Activated CD4-positive, alpha-beta T cell treated with anti-CD3 and anti-CD28 coated beads, Interleukin-2, amount 50 U/mL, for 24 hours (primary cell): Measurements from ENCODE around the gene RTN1.

ENCODE experiments used
- DNase-seq, 2 donors: peaks; one replicate each; pipeline ENCODE4 v3.0.0-alpha.2; 2020; ENCODE audit warnings: low read depth in 1 of 2, low spot score in 1 of 2

The RTN1 gene

DNA sequence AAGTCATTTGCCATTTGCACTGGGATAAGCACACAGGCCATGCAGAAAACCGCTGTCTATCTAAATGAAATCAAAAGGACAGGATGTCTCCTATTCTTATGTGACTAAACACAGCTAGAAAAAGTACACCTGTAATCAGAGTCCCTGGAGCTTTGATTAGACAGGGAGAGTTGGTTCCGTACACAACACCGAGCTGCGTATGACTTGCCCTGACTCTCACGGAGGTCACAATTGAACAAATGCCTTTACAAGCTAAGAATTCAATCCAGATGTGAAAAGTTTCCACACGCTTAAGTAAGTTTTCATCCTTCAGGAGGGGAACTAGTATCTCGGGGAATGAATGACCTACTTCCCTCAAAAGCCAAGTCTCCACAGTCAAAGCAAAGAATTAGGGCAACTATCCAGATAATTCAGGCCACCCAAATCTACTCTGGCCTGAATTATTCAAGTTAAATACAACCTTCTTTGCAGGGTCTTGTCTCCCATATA is 67.5 kb downstream of the RTN1 start:
- no peak for DNase-seq

GRCh38 chr14:59788176-59788575 is 82.4 kb downstream of the RTN1 start:
- DNase-seq, result no peak

- DNase-seq, result no peak
These were observed 83.4 kb downstream of the RTN1 start for GRCh38 chr14:59787045-59787674.

- DNase-seq, result no peak
These were observed 84.9 kb downstream of the RTN1 start for GRCh38 chr14:59785629-59786028.

GRCh38 chr14:59782760-59783159 is 87.8 kb downstream of the RTN1 start:
- DNase-seq, result no peak

GRCh38 chr14:59777006-59777579 is 93.5 kb downstream of the RTN1 start:
- DNase-seq, result no peak

DNA sequence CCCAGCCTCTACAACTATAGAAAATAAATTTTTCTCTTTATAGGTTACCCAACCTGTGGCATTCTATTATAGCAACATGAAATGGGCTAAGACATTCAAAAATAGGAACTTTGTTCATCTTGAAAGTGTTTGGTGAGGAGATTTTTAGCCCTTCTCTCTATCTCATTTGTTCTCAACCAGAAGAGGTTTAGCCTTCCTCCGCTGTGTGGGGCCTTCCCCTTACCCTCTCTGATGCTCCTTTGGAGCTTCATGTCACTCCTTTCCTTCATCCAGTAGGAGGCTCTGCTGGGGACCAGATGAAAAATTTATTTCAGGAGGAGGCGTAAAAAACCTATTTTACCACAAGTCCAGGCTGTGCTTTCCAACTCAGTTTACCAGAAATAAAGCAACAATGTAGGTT is 94.1 kb downstream of the RTN1 start:
- DNase-seq, result no peak

DNA sequence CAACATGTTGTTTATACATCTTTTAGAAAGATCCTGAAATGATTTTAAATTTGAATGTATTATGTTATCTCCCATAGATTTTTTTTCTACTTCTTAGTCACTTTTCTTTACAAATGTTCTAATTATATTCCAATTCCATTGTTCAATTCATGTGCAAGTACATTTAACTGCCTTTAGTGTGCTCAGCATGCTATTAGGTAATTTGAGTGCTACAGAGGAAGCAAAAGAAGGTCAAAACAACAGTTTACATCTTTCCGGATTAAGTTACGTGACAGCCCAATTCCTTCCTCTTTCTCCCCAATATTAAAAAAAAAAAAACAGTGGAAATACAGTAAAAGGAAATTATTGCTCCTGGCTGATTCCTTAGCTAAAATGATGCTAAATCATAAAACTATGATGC is 98.3 kb downstream of the RTN1 start:
- DNase-seq, result no peak

GRCh38 chr14:59771577-59771976 is 99.0 kb downstream of the RTN1 start:
- DNase-seq, result no peak

GRCh38 chr14:59769586-59769985 is 101.0 kb downstream of the RTN1 start:
- DNase-seq, result no peak

DNA sequence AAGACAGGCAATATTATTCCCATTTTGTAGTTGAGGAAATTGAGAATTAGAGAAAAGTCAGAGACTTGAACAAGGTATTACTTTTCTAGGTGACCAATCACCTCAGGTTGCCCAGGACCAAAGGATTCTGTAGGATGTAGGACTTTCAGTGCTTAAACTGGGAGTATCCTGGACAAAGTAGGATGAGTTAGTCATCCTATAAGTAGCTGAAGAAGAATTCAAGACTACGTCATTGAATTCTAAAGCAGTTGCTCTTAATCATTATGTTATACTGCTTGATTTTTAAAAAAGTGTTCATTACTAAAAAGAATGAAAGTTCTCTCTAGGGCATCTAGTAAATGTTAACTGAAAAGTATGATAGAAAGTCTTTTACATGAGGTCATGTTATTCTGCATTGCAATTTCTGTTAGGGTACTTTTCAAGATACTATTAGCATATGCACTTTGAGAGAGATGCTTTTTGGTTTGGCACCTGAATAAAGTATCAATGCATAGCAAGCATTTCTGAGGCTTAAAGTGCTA is 101.7 kb downstream of the RTN1 start:
- DNase-seq, result no peak

- no peak for DNase-seq
These were observed 108.7 kb downstream of the RTN1 start for GRCh38 chr14:59761851-59762250.

- DNase-seq, result no peak
These were observed 115.0 kb downstream of the RTN1 start for GRCh38 chr14:59755409-59756135.

DNA sequence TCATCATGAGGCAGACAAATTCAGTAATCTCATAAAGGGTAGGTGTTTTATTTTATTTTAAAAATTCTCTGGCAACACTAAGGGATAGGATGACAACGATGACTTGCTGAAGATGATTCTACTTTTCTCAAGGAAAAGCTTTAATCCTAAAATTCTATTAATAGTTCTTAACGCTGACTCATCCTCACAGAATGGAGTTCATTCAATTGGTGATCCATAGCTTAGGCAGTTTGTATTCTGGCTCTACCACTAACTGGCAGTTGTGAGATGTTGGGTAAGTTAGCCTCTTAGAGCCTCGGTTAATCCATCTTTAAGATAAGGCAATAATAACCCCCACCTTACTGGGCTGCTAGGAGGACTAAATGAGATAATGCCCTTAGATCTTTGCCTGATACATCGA is 116.3 kb downstream of the RTN1 start:
- DNase-seq, result no peak

GRCh38 chr14:59753512-59753911 is 117.1 kb downstream of the RTN1 start:
- DNase-seq, result no peak

- no peak for DNase-seq
These were observed 119.0 kb downstream of the RTN1 start for GRCh38 chr14:59751578-59751977.

DNA sequence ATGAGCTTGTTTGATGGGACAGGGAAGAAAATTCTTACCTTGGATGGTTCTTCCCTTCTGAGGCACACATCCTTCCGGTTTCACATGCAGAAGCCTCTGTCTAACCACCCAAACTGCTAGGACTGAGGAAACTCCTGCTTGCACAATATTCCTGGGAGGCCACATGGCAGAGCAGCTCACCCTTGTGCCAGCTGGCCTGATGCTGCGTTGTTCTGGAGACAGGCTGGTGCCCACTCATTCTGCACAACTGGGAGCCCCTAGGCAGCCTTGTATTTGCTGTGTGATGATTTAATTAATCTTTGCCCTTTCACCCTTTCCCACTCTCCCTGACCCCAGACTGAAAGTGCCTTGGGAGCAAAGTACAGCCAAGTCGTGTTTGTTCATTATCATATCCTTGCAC is 130.8 kb downstream of the RTN1 start:
- DNase-seq, result no peak

DNA sequence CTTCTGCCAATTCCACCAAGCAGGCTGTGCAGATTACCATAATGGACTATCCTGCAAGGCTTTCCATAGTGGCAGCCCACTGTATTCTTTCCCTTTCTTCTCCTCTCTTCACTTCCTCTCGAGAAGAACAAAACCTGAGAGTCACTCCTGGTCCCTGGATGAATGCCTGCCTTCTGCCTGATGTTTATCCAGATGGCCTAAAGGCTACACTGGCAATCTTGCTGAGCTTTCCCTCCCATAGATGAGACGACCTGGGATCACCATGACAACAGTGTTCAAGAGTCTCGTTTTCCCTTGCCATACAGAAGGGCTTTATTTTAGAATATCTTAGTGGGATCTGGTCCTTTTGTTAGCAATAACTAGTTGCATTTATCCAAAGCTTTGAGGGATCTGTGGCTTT is 142.3 kb downstream of the RTN1 start:
- no peak for DNase-seq

DNA sequence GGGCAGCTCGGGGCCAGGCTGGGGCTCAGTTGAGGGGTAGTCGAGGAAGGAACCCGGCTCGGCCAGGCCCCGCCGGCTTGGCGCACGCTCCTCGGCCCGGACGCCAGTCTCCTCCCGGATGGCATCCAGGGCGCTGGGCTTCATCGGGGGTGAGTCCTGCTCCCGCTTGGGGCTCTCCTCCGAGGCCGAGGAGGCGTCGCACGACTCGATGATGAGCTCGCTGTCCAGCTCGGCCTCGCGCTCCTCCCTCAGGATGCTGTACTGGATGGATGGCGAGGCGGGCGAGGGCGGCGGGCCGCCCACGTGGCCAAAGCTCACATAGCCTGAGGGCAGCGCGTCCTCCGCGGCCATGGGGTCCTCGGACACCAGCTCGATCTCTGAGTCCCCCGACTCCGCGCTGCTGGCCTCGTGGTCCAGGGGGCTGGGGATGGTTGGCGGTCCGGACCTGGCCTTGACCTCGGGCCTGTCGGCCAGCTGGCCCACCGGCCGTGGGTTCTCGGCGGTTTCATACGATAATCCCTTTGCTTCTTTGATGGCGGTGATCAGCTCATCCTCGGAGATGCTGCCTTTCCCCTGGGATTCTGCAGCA is 143.4 kb downstream of the RTN1 start:
- no peak for DNase-seq

GRCh38 chr14:59711080-59711479 is 159.5 kb downstream of the RTN1 start:
- no peak for DNase-seq

DNA sequence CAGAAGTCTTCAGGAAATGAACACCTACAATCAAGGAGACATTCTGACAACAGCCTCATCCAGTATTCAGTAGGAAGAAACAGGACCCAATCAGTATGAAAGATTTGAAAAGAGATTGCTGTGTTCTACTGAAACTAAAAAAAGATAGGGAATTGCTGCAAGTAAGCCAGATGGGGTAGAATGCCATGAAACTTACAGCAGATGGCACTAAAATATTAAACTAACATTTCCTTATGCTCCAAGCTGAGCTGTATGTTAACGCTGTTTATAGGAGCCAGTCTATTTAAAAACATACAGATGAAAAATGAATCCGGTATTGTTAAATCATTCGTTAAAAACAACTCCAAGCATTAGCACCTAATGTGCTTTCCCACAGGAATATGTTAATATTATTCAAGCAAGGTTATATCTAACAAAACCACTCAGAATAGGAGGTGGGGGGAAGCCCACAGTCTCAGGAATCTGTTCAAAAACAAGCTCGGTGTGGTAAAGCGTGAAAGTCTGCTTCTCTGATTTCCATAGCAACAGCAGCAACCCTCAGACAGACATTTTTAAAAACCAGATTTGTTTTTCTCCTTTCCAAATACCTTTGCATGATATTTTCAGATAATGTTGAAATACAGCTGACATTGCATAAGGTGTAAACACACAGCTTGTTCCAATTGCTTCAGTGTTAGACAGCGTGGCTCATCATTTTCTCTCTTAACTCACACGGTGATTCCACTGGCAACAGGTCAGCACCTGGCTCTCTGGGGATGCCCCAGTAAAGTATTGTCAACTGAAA is 162.6 kb downstream of the RTN1 start:
- no peak for DNase-seq
